B cell (primary cell): ENCODE results near the gene MUL1. TPM values are rescaled to one million over a fixed set of nuclear protein-coding genes. Genes with fewer than 3 reads are reported as not detected.

Experiments
- ATAC-seq: fragments of 200-7000 bp; cut with Tn5 transposase; one replicate; pipeline ENCODE4 v1.10.0; 2021; ENCODE audit warnings: low read depth, mild to moderate bottlenecking, moderate number of reproducible peaks, moderate library complexity
- CTCF ChIA-PET: fragments of 350-600 bp; sonication (Branson Sonifier 250); formaldehyde crosslinking; loops from one replicate; lab custom pipeline; 2021; ENCODE audit warnings: antibody characterized with exemption, inconsistent platforms; lab: Charles Lee
- POLR2A ChIA-PET: fragments of 350-600 bp; sonication (Branson Sonifier 250); formaldehyde crosslinking; loops from one replicate; lab custom pipeline; 2021; ENCODE audit warnings: antibody characterized with exemption; lab: Charles Lee
- DNase-seq: peaks from one replicate; pipeline ENCODE4 v3.0.0; 2013
- H2AFZ ChIP-seq: 2 replicates; pipeline ENCODE4 v1.6.1; 2012; ENCODE audit warnings: mild to moderate bottlenecking, low read depth, low read length; ENCODE audit not compliant: insufficient read depth, poor library complexity, severe bottlenecking
- H3K27ac ChIP-seq, 2 donors: 1 replicate in 1 of 2; 2 replicates in 1 of 2; pipeline ENCODE4 v1.5.1; 2012 to 2013; ENCODE audit warnings: low read length in 2 of 2, mild to moderate bottlenecking in 2 of 2, moderate library complexity in 1 of 2
- H3K27me3 ChIP-seq, 4 experiments: fragments of 200-600 bp in 1 of 4; sonication (generic) in 1 of 4; replicated peaks in 1 of 4; 1 replicate in 2 of 4; 2 replicates in 2 of 4; pipeline versions ENCODE4 v1.6.1 to v1.7.0; 2013 to 2016; ENCODE audit warnings: low read length in 3 of 4, mild to moderate bottlenecking in 2 of 4, mixed read lengths in 1 of 4, moderate library complexity in 1 of 4; ENCODE audit not compliant: insufficient read depth in 4 of 4, control insufficient read depth in 3 of 4; ENCODE audit errors: control extremely low read depth in 1 of 4
- H3K36me3 ChIP-seq, 2 experiments: replicated peaks in 1 of 2; 1 replicate in 1 of 2; 2 replicates in 1 of 2; pipeline versions ENCODE4 v1.6.1 to v1.7.1; 2013; ENCODE audit warnings: low read length in 1 of 2; ENCODE audit not compliant: insufficient read depth in 2 of 2, control insufficient read depth in 1 of 2; ENCODE audit errors: control extremely low read depth in 1 of 2, extremely low read depth in 1 of 2
- H3K4me1 ChIP-seq, 2 donors: fragments of 200-600 bp in 1 of 2; sonication (generic) in 1 of 2; 1 replicate in 1 of 2; 2 replicates in 1 of 2; pipeline versions ENCODE4 v1.5.1 to v1.6.1; 2013 to 2017; ENCODE audit warnings: low read length in 2 of 2; ENCODE audit not compliant: control insufficient read depth in 2 of 2, insufficient read depth in 2 of 2
- H3K4me2 ChIP-seq: replicated peaks from 2 replicates; pipeline ENCODE3; 2012; ENCODE audit warnings: mild to moderate bottlenecking, low read depth, low read length; ENCODE audit not compliant: poor library complexity, severe bottlenecking
- H3K4me3 ChIP-seq, 5 experiments: fragments of 200-600 bp in 1 of 5; sonication (generic) in 1 of 5; 1 replicate in 3 of 5; 2 replicates in 2 of 5; pipeline versions ENCODE4 v1.5.1 to v1.7.0; 2011 to 2016; ENCODE audit warnings: low read length in 4 of 5, mild to moderate bottlenecking in 4 of 5, low read depth in 2 of 5, control low read depth in 1 of 5, moderate library complexity in 1 of 5; ENCODE audit not compliant: insufficient read depth in 1 of 5; ENCODE audit errors: control extremely low read depth in 1 of 5, extremely low read depth in 1 of 5
- H3K79me2 ChIP-seq: fragments of 200-600 bp; sonication (generic); one replicate; pipeline ENCODE4 v1.6.0; 2016; ENCODE audit warnings: low read length; ENCODE audit not compliant: control insufficient read depth, insufficient read depth
- H3K9ac ChIP-seq: fragments of 200-600 bp; sonication (generic); 2 replicates; pipeline ENCODE4 v1.6.1; 2017; ENCODE audit warnings: mild to moderate bottlenecking, low read length, moderate library complexity
- H3K9me3 ChIP-seq, 3 donors: one replicate each; pipeline versions ENCODE4 v1.6.1 to v1.7.1; 2013; ENCODE audit warnings: low read length in 2 of 3; ENCODE audit not compliant: control insufficient read depth in 2 of 3, insufficient read depth in 1 of 3; ENCODE audit errors: control extremely low read depth in 1 of 3
- H4K20me1 ChIP-seq: 2 replicates; pipeline ENCODE4 v1.6.0; 2012; ENCODE audit warnings: mild to moderate bottlenecking, low read length; ENCODE audit not compliant: insufficient read depth, control insufficient read depth, poor library complexity, severe bottlenecking
- H3K27ac Mint-ChIP-seq: one replicate; pipeline ENCODE4 v1.8.0; 2021; ENCODE audit warnings: mixed read lengths
- H3K27me3 Mint-ChIP-seq: one replicate; pipeline ENCODE4 v1.8.0; 2021; ENCODE audit warnings: mixed read lengths
- H3K4me1 Mint-ChIP-seq: one replicate; pipeline ENCODE4 v1.8.0; 2021; ENCODE audit warnings: mixed read lengths
- H3K4me3 Mint-ChIP-seq: one replicate; pipeline ENCODE4 v1.8.0; 2021; ENCODE audit warnings: mixed read lengths
- H3K9me3 Mint-ChIP-seq: one replicate; pipeline ENCODE4 v1.8.0; 2022; ENCODE audit warnings: mixed read lengths; ENCODE audit not compliant: insufficient read depth
- CTCF ChIP-seq: fragments of 200-600 bp; IDR thresholded peaks from one replicate; pipeline ENCODE4 v1.8.0; 2022; ENCODE audit warnings: antibody characterized with exemption, mild to moderate bottlenecking
- EZH2 ChIP-seq: IDR thresholded peaks from 2 replicates; pipeline ENCODE4 v1.6.1; 2012; ENCODE audit warnings: borderline replicate concordance, low read depth, mild to moderate bottlenecking, moderate library complexity, low read length; ENCODE audit not compliant: insufficient read depth, poor library complexity, severe bottlenecking
- WGBS: methylation state at CpG from one replicate; pipeline ENCODE4 v1.1.5; 2013; ENCODE audit warnings: missing lambda C conversion rate; ENCODE audit not compliant: insufficient coverage; 5-methylcytosine and 5-hydroxymethylcytosine counted together
- intact Hi-C: fragments of 100-400 bp; cut with micrococcal nuclease; formaldehyde crosslinking; loops from one replicate; pipeline ENCODE4 v1.10.0; 2022
- polyA plus RNA-seq: library from polyadenylated mRNA; depleted of rRNA; stranded (reverse); fragments of >200 nt; gene quantifications from 2 replicates; pipeline ENCODE4 v1.2.3, GENCODE V29; 2012
- total RNA-seq, 2 donors: library from RNA; stranded (reverse); fragments of 120-200 nt in 1 of 2; gene quantifications; 1 replicate in 1 of 2; 2 replicates in 1 of 2; pipeline versions ENCODE4 v1.2.3 to v1.2.4, GENCODE V29; 2013 to 2022

Gene MUL1
- total and polyA plus RNA-seq, 2 donors (not counting 1 experiment from before 2014, with no cell fraction given), result 11.4 to 23.9 TPM

GRCh38 chr1:20472860-20473711 is 34.9 kb downstream of the MUL1 start:
- Histone ChIP-seq H4K20me1 (no peaks in the 10 kb centered on the region), H3K27ac (no peak overlapping the region), H3K36me3 (no peaks in the 10 kb centered on the region), H3K4me3 (no peak overlapping the region), H3K79me2 (no peaks in the 10 kb centered on the region), H3K9me3 (peaks cover 0 to 11% (median 0%) of the 10 kb centered on the region in 3 donors), H3K4me2 (no peak overlapping the region), H3K4me1 (peaks cover 0 to 3% of the 10 kb centered on the region in 2 donors), H2AFZ (no peak overlapping the region), H3K9ac (no peak overlapping the region), H3K27me3 (peaks cover 0 to 53% (median 16%) of the 10 kb centered on the region in 4 experiments)
- ChIA-PET CTCF (interaction anchor here (1.3 kb wide), 1 partner anchor 20 kb away, joined by 3 read pairs; no protein-coding TSS in a partner anchor), POLR2A (interaction anchor here (0.6 kb wide), 1 partner anchor 238 kb away, joined by 7 read pairs; no protein-coding TSS in a partner anchor)
- peak; percentile 44 for DNase-seq
- intact Hi-C loops, result no loop called here
- ATAC-seq, result no peak
- 31% methylated on average over 21 of the region's 28 CpGs for WGBS
- H3K4me1 Mint-ChIP-seq, result peaks cover 6% of the 10 kb centered on the region
- H3K9me3 Mint-ChIP-seq, result no peaks in the 10 kb centered on the region
- H3K4me3 Mint-ChIP-seq, result no peak overlapping the region
- no peak for TF ChIP-seq EZH2
- no peak for TF ChIP-seq CTCF
- no peak overlapping the region for H3K27ac Mint-ChIP-seq
- peaks cover 53% of the 10 kb centered on the region for H3K27me3 Mint-ChIP-seq

- Histone ChIP-seq H3K9ac (no peak overlapping the region), H3K27me3 (peaks cover 0 to 48% (median 13%) of the 10 kb centered on the region in 4 experiments), H3K27ac (no peak overlapping the region), H3K36me3 (no peaks in the 10 kb centered on the region), H3K4me1 (peaks cover 0 to 3% of the 10 kb centered on the region in 2 donors), H2AFZ (no peak overlapping the region), H4K20me1 (no peaks in the 10 kb centered on the region), H3K9me3 (peaks cover 0 to 7% (median 0%) of the 10 kb centered on the region in 3 donors), H3K79me2 (no peaks in the 10 kb centered on the region), H3K4me3 (no peak overlapping the region), H3K4me2 (no peak overlapping the region)
- Mint-ChIP-seq H3K27ac (no peak overlapping the region), H3K9me3 (no peaks in the 10 kb centered on the region), H3K4me3 (no peak overlapping the region), H3K27me3 (peaks cover 59% of the 10 kb centered on the region), H3K4me1 (peaks cover 6% of the 10 kb centered on the region)
- WGBS, result 90% methylated on average over 3 of the region's 4 CpGs
- POLR2A ChIA-PET, result no interaction called here
- CTCF ChIA-PET, result no interaction called here
- ATAC-seq, result no peak
- intact Hi-C loops, result no loop called here
- no peak for DNase-seq
- no peak for TF ChIP-seq EZH2
- TF ChIP-seq CTCF, result no peak
These were observed 35.8 kb downstream of the MUL1 start for GRCh38 chr1:20472121-20472520.
